Measurements from ENCODE around the gene HES4. TPM values are rescaled to one million over a fixed set of nuclear protein-coding genes. Genes with fewer than 3 reads are reported as not detected.

The HES4 gene
- polyA plus RNA-seq, 1 experiment, result 0.68 TPM

DNA sequence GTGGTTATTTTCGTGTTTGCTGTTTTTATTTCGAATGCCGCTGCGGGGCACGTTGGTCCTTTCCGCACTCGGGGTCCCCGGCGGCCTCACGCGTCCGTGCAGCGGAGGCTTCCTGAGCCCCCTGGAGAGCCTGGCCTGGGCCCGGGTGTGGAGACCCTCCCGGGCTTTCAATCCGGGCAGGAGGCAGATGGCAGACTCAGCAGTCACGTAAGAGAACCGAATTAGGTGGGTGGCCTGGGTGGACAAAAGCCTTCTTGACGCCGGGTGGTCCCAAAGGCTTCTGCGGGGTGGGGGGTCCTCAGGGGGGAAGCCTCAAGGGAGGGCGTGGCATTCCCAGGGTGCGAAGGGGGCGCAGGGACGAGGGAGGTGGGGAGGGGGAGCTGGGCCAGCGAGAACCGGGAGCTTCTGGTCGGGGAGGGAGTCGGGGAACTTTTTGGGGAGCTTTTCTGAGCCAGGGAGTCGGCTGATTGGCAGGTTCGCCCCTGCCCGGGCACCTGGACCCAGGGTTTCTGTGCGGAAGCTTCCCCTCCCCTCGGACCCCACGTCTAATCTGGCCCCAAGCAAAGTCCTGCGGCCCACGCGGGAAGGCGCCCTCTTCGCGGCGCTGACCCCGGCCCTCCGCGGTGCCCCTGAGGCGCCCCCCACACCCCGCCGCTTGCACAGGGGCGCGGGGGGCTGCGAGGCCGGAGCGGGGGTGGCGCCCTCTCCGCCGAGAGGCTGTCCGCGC lies 1.3 kb upstream of the HES4 start:
- Histone ChIP-seq H3K27ac (ENCODE audit: low read depth, low read length) (peak overlapping the region; percentile 61), H3K9me3 (ENCODE audit: control insufficient read depth, insufficient read depth, low read length) (no peaks in the 10 kb centered on the region; the same call in 1 of the 2 replicates), H3K4me3 (ENCODE audit: low read depth, low read length) (peak overlapping the region; percentile 66), H3K27me3 (ENCODE audit: control insufficient read depth, insufficient read depth, low read length) (peaks cover 9% of the 10 kb centered on the region)
- no peak for DNase-seq (ENCODE audit: low read depth, low spot score)
- TF ChIP-seq, protein P1, sequence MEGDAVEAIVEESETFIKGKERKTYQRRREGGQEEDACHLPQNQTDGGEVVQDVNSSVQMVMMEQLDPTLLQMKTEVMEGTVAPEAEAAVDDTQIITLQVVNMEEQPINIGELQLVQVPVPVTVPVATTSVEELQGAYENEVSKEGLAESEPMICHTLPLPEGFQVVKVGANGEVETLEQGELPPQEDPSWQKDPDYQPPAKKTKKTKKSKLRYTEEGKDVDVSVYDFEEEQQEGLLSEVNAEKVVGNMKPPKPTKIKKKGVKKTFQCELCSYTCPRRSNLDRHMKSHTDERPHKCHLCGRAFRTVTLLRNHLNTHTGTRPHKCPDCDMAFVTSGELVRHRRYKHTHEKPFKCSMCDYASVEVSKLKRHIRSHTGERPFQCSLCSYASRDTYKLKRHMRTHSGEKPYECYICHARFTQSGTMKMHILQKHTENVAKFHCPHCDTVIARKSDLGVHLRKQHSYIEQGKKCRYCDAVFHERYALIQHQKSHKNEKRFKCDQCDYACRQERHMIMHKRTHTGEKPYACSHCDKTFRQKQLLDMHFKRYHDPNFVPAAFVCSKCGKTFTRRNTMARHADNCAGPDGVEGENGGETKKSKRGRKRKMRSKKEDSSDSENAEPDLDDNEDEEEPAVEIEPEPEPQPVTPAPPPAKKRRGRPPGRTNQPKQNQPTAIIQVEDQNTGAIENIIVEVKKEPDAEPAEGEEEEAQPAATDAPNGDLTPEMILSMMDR (IDR thresholded peaks at IDR 0.05; ENCODE audit: low read depth, low read length), result no peak
- POLR2A ChIA-PET, result interaction anchor here (1.4 to 1.5 kb wide), 2 partner anchors 12 to 20 kb away, joined by 3 to 6 read pairs; partner anchors contain the start of gene ISG15
- CTCF ChIA-PET, result interaction anchor here (1.2 to 2.0 kb wide), 5 partner anchors 12 to 30 kb away, joined by 4 to 11 read pairs (median 4); partner anchors contain the start of gene ISG15

DNA sequence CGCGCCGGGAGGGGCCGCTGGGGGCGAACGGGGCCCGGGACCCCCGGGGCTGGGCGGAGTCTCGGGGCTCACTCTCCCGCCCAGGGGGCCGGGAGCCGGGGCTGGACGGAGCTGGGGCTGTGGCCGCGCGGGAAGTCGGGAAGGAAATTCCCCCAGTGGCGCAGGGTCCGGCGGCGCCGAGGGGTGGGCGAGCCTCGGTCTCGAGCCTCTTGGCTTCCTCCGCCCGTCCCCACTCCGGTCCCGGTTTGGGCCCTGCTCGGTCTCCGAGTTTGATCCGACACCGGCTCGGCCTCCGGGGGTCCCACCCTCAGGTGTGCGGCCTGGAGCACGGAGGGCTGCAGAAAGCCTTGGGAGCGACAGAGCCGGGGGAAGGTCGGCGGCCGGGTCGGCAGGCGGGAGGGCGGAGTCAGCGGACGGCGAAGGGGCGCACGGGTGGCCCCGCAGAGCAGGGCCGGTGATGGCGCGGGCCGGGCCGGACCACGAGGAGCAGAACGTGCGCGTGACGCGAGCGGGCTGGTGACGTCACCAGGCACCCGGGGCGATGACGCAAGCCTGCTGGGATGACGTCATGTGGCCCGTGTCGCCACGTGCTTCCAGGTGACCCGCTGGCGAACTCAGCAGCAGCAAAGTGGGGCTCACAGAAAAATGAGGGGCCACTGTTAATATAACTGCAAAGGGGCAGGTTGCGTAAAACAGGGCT lies 610 bp upstream of the HES4 start:
- peaks cover 12% of the 10 kb centered on the region for H3K27me3 ChIP-seq (ENCODE audit: control insufficient read depth, insufficient read depth, low read length)
- TF ChIP-seq, protein P1 (IDR thresholded peaks at IDR 0.05; ENCODE audit: low read depth, low read length), result no peak
- H3K4me3 ChIP-seq (ENCODE audit: low read depth, low read length), result peak overlapping the region; percentile 66
- CTCF ChIA-PET, result interaction anchor here (1.3 to 2.0 kb wide), 2 partner anchors 13 to 16 kb away, joined by 4 to 11 read pairs; partner anchors contain the start of gene ISG15
- POLR2A ChIA-PET, result interaction anchor here (1.5 kb wide), 1 partner anchor 13 kb away, joined by 3 read pairs; the partner anchor contains the start of gene ISG15
- peak; percentile 56 for DNase-seq (ENCODE audit: low read depth, low spot score)
- no peaks in the 10 kb centered on the region; the same call in 1 of the 2 replicates for H3K9me3 ChIP-seq (ENCODE audit: control insufficient read depth, insufficient read depth, low read length)
- peak overlapping the region; percentile 94 for H3K27ac ChIP-seq (ENCODE audit: low read depth, low read length)

DNA sequence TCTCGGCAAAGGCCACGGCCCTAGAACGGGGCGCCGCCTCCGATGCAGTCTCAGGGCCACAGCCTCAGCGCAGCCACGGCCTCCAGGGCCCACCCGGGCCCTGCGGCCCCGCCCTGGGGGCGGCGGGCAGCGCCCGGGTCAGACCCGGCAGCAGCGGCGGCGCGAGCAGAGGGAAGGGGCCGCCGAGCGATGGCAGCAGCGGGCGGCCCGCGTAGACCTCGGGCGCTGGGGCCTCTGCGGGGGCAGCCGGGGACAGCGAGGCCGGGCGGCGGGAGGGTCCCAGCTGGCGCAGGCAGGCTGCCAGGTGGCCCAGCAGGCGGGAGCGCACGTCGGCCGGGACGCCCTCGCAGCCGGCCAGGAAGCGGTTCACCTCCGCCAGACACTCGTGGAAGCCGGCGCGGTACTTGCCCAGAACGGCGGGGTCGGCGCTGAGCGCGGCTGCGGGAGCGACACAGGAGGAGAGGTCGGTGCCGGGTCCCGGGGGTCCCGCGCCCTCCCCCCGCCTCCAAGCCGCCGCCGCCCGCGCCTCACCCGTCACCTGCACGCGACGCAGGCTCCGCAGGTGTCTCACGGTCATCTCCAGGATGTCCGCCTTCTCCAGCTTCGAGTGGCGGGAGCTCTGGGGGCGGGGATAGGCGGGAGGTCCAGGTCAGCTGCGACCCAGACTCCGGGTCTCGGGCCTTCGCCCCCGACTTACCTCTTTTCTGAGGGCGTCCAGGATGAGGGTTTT lies 737 bp downstream of the HES4 start:
- peak overlapping the region; percentile 66 for H3K4me3 ChIP-seq (ENCODE audit: low read depth, low read length)
- peak overlapping the region; percentile 31 for H3K27ac ChIP-seq (ENCODE audit: low read depth, low read length)
- peaks cover 12% of the 10 kb centered on the region for H3K27me3 ChIP-seq (ENCODE audit: control insufficient read depth, insufficient read depth, low read length)
- no peaks in the 10 kb centered on the region; the same call in 1 of the 2 replicates for H3K9me3 ChIP-seq (ENCODE audit: control insufficient read depth, insufficient read depth, low read length)
- no peak for DNase-seq (ENCODE audit: low read depth, low spot score)
- POLR2A ChIA-PET, result no interaction called here
- TF ChIP-seq, protein P1 (IDR thresholded peaks at IDR 0.05; ENCODE audit: low read depth, low read length), result no peak
- CTCF ChIA-PET, result interaction anchor here (0.7 kb wide), 1 partner anchor 19 kb away, joined by 3 read pairs; no protein-coding TSS in a partner anchor

- Histone ChIP-seq H3K4me3 (ENCODE audit: low read depth, low read length) (peak overlapping the region; percentile 66), H3K9me3 (ENCODE audit: control insufficient read depth, insufficient read depth, low read length) (peaks cover under 1% of the 10 kb centered on the region; the same call in 1 of the 2 replicates), H3K27me3 (ENCODE audit: control insufficient read depth, insufficient read depth, low read length) (peaks cover 12% of the 10 kb centered on the region), H3K27ac (ENCODE audit: low read depth, low read length) (no peak overlapping the region)
- CTCF ChIA-PET, result no interaction called here
- POLR2A ChIA-PET, result no interaction called here
- no peak for DNase-seq (ENCODE audit: low read depth, low spot score)
- TF ChIP-seq, protein P1 (IDR thresholded peaks at IDR 0.05; ENCODE audit: low read depth, low read length), result no peak
These were observed 1.2 kb downstream of the HES4 start for GRCh38 chr1:998745-998994.

All from AG04450 (cell line).